GM18511 (cell line): ENCODE results near the gene RPTOR.
"Not testable (repeated sequence)": the region's sequence is repeated elsewhere in the genome, so short reads cannot be mapped to it uniquely, and the experiment has no call there.

Experiments
- ATAC-seq: cut with Tn5 transposase; IDR thresholded peaks from one replicate; pipeline ENCODE4 v1.9.1; 2021; ENCODE audit warnings: mild to moderate bottlenecking, moderate library complexity; ENCODE audit not compliant: unreplicated experiment

The RPTOR gene

DNA sequence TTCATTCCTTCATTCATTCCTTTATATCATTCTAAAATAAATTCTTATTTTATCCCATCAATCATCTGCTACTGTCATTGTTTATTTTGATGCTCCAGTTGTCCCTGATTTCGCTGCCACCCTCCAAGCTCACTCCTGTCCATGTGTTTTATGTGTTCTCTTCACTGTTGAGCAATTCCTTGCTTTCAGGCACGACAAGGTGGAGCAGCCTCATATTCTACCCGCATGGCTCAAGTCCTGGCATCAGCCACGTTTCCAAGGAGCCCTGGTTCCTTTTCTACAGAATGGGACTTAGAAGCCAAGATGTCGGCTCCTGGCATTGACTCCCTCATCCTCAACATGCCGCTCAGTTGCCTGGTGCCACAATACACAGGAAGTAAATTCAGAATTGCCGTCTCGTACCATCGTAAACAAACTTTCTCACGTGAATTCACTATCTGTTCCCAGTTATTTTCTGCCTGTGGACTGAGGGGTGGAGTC, 139.0 kb downstream of the RPTOR start:
- ATAC-seq, result no peak

GRCh38 chr17:80687839-80688238, 143.2 kb downstream of the RPTOR start:
- ATAC-seq, result no peak

- no peak for ATAC-seq
Measured at GRCh38 chr17:80689129-80689619, 144.5 kb downstream of the RPTOR start.

DNA sequence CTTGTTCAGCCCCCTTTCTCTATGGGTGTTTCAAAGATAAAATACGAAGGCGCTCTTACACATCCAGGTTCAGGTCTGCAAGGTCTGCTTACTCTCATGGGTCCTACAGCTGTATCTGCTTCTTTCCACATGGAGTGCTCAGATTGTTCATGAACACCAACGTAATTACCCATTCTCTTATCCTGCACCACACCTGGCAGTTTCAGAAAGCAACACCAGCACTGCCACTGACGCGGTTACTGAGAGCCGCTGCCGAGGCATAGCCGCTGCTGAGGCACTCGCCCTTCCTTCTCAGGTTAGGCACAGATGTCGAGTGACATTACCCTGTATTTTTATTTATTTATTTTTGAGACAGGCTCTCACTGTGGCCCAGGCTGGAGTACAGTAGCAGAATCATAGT, 147.1 kb downstream of the RPTOR start:
- ATAC-seq, result no peak

DNA sequence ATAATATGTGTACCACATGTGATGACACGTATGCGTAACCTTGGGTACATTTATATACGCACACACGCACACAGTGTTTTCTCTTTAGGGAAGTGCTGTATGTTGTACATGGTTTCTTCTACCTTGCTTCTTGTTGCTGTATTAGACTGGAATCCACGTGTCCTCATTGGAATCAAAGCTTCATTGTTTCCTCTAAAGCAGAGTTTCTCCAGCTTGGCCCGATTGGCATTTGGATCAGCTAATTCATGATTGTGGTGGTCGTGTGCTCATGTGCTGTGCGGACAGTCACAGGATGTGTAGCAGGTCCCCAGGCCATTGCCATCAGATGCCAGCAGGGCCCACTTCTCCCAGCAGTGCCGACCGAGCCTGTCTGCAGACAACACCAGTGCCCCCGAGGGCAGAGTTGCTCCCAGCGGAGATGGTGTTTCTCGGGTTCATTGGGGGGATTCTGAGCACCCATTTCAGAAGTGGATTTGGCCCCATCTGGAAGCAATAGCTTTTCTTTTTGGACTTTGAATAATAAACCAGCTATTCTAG, 148.4 kb downstream of the RPTOR start:
- ATAC-seq, result no peak

DNA sequence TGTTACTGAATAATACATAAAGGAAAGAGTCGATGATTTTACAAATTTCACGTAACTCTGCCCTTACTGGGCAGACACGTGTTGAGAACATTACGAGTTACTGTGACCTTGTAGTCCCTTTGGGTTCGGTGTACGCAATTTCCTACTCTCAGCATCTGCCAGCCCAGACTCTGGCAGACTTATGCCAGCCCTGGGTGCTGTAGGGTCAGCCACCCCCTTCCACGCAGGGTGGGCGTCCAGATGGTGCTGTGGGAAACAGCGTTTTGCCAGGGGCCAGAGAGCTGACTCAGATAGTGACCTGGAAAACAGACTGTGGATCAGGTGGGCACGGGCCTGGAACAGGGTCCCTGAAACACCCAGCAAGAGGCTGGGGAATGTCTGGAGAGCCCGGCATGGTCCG, 148.9 kb downstream of the RPTOR start:
- ATAC-seq, result no peak

GRCh38 chr17:80694085-80694991, 149.7 kb downstream of the RPTOR start:
- ATAC-seq, result no peak

- no peak for ATAC-seq
Measured at GRCh38 chr17:80694992-80695912, 150.6 kb downstream of the RPTOR start.

GRCh38 chr17:80695979-80696378, 151.3 kb downstream of the RPTOR start:
- no peak for ATAC-seq

DNA sequence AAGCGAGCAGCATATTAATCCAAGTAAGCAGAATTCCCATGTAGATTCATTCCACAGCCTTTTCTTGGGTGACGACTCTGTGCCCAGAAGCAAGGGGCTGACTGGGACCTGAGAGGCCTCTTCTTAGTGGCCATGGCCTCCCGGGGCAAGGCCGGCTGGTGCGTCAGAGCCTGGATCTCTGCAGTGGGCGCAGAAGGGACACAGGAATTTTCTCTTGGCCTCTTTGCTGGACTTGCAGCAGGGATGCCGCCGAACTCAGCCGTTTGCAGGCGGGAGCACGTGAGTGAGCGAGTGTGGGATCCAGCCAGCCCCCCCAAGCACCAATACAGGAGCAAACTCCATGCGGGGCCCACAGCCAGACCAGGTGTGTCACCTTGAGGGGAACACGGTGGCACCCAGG, 151.8 kb downstream of the RPTOR start:
- no peak for ATAC-seq

DNA sequence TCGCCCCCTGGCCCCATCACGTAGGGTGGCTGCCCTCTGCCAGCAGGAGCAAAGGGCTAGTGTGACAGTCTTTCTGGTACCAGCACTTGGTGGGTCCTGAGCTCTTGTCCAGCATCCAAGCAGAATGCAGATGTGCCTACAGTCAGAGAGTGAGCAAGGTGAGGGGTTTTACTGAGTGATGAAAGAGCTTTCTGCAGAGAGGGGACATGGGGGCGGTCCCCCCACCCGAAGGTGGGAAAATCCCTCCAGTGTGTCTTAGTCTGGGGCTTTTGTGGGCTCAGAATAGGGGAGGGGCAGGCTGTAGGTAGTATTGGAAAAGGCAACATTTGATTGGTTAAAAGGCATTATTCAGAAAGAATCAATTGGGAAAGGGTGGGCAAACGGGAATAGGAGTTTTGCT, 152.3 kb downstream of the RPTOR start:
- no peak for ATAC-seq

GRCh38 chr17:80698297-80698696, 153.7 kb downstream of the RPTOR start:
- ATAC-seq, result no peak

- not testable (repeated sequence) for ATAC-seq
Measured at GRCh38 chr17:80699205-80699604, 154.6 kb downstream of the RPTOR start.

GRCh38 chr17:80701730-80702129, 157.1 kb downstream of the RPTOR start:
- no peak for ATAC-seq

DNA sequence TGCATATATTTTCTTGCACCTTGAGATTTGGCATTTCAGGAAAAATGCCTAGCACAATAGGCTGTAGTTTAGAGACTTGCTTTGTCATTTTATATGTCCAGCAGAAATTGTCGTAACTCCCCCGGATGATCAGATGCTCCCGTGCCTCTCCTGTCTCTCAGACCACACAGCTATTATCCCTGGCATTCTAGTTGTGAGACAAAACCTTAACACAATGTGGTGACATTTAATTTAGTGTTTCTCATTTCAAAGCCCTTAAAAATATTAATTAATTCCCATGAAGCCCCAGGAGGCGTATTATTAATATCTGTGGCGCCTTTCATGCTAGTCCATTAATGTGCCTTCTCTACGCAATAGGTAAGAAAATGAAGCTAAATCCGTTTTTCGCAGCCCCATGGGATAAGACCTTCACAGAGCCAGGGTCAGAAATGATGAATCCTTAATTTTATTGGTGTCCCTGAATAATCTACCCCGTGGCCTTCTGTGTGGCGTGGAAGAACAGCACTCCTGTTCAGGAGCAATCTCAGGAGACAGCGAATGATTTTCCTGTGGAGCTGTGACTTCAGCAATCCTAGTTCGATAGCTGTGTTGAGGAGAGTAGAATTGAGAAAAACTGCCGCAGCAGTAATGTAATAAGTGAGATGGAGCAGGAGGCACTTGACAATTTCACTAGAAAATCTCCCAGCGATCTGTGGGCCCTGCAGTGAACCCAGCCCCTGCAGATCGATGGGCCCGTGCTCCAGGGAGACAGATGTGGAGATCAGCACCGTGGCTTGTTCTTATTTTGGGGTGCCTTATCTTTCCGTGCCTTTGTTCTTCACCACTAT, 157.9 kb downstream of the RPTOR start:
- no peak for ATAC-seq

- no peak for ATAC-seq
Measured at GRCh38 chr17:80703142-80703478, 158.5 kb downstream of the RPTOR start.

DNA sequence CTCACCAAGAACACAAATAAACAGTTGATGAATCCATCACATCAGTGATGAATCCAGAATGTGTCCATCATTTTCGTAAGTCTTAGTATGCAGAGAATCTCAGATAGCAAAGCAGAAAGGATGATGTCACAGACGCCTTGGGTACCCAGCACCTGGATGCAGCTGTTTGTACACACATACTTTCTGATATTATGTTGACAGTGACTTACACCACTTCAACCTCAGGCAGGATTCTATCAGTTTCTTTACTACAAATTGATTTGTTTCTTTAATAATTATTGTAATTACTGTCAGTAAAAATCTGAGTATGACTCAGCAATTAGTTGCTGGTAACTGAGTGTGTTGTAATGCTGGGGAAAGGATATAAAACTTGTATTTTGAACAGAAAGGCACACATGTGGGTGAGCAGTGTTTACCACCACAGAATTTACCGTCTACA, 159.8 kb downstream of the RPTOR start:
- ATAC-seq, result no peak

DNA sequence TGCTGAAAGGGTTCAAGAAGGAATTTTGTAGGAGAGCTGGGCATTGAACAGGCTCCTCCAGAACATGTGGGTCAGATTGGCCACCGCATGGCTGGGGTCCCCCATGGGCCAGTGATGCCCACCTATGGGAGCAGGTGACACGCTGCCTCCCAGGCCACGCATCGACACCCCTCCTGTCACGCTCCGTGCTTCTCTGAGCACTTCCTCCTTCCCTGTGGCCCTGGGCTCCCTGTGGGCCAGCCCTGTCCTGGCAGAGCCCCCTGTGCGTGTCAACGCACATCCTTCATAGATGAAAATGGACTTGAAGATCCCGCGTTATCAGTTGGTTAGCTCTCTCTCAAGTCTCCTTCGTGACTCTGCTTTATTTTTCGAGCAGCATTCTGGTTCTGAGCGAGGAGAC, 160.3 kb downstream of the RPTOR start:
- ATAC-seq, result no peak

DNA sequence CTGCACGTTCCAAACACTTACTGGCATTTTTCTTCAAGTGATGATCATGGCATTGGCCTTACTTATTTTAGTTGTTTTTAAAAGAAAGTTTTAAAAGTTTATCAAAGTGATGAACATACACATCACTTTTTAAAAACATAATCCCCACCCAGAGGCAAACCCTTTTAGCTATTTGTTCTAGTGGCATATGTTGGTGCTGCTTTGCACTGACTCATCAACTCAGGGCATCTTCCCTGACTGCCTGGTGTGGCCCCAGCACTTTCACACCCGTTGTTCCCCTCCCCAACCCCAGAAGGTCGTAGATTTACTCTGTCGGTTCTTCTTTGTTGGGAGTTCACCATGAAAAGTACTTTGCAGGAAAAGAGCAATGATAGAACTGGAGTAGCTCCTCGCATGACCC, 161.3 kb downstream of the RPTOR start:
- ATAC-seq, result no peak

DNA sequence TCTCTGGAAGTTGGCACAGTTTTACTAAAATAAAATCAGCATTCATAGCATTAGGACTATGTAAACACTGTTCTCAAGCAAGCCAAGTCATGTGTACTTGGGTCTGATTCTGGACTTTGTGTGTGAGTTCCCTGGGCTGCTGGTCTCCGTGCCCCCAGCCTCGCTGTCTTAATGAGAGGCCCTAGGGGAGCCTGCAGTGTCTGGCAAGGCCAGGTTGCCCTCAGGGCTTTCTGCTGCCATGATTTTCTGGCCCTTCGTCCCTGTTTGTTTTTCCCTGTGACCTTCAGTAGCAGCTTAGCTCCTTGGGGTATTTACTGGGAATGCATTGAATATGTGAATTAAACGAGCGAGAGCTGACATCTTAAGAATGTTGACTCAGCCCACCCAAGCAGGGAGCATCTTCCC, 161.8 kb downstream of the RPTOR start:
- ATAC-seq, result no peak
